NB4 (cell line): Measurements from ENCODE around the gene GALNT12.

Experiments
- DNase-seq: peaks from one replicate; pipeline ENCODE4 v3.0.0; 2010; ENCODE audit warnings: low read depth
- H3K4me3 ChIP-seq: one replicate; pipeline ENCODE4 v1.5.1; 2011; ENCODE audit warnings: mild to moderate bottlenecking, low read depth, low read length, moderate library complexity
- CTCF ChIP-seq: IDR thresholded peaks from one replicate; pipeline ENCODE4 v1.5.1; 2012; ENCODE audit warnings: low read depth, low read length
- MAX ChIP-seq: IDR thresholded peaks from 2 replicates; pipeline ENCODE4 v1.6.1; 2011; ENCODE audit warnings: low read depth, low read length
- MYC ChIP-seq: IDR thresholded peaks from 2 replicates; pipeline ENCODE4 v1.6.1; 2011; ENCODE audit warnings: low read depth, low read length
- POLR2A ChIP-seq: IDR thresholded peaks from 2 replicates; pipeline ENCODE4 v1.6.1; 2011; ENCODE audit warnings: mild to moderate bottlenecking; ENCODE audit not compliant: insufficient read length; ENCODE audit errors: extremely low read depth

Gene GALNT12

GRCh38 chr9:98818764-98819163 lies 11.3 kb downstream of the GALNT12 start:
- TF ChIP-seq CTCF: no peak
- TF ChIP-seq POLR2A: no peak
- no peak for TF ChIP-seq MYC
- DNase-seq: no peak
- H3K4me3 ChIP-seq: no peak overlapping the region

- DNase-seq: no peak
Observed at GRCh38 chr9:98819231-98819630, 11.8 kb downstream of the GALNT12 start.

GRCh38 chr9:98821831-98822230 lies 14.4 kb downstream of the GALNT12 start:
- TF ChIP-seq POLR2A (no peak), MYC (no peak), MAX (no peak)
- DNase-seq: no peak
- H3K4me3 ChIP-seq: no peak overlapping the region

More at GRCh38 chr9:98819231-98819630, 11.8 kb downstream of the GALNT12 start:
- TF ChIP-seq MAX: no peak
- no peak for TF ChIP-seq MYC
- no peak for TF ChIP-seq CTCF
- no peak overlapping the region for H3K4me3 ChIP-seq

- H3K4me3 ChIP-seq: no peak overlapping the region
- TF ChIP-seq CTCF: no peak
- no peak for TF ChIP-seq POLR2A
- no peak for TF ChIP-seq MYC
- no peak for TF ChIP-seq MAX
- DNase-seq: no peak
Observed at GRCh38 chr9:98822661-98823060, 15.2 kb downstream of the GALNT12 start.

GRCh38 chr9:98823666-98824334 lies 16.3 kb downstream of the GALNT12 start:
- no peak overlapping the region for H3K4me3 ChIP-seq
- TF ChIP-seq CTCF (no peak), MYC (no peak)
- no peak for DNase-seq

- DNase-seq: no peak
- H3K4me3 ChIP-seq: no peak overlapping the region
- TF ChIP-seq POLR2A: no peak
- TF ChIP-seq MAX: no peak
- TF ChIP-seq CTCF: no peak
- no peak for TF ChIP-seq MYC
Observed at GRCh38 chr9:98825414-98825813, 17.9 kb downstream of the GALNT12 start.
